GM21423 (cell line): ENCODE data around the gene HOMEZ.

ENCODE experiments used
- ATAC-seq: cut with Tn5 transposase; IDR thresholded peaks from one replicate; pipeline ENCODE4 v1.9.1; 2021; ENCODE audit warnings: mild to moderate bottlenecking, moderate library complexity; ENCODE audit not compliant: unreplicated experiment

Gene HOMEZ

GRCh38 chr14:23307687-23308644 lies 22.0 kb upstream of the HOMEZ start:
- ATAC-seq, result no peak

- ATAC-seq, result no peak
Measured at GRCh38 chr14:23307146-23307530, 21.2 kb upstream of the HOMEZ start.

GRCh38 chr14:23306412-23307145 lies 20.6 kb upstream of the HOMEZ start, which contains the start of gene BCL2L2:
BCL2L2 (plus strand) TSS chr14:23306833; CDS start chr14:23307768, 935 bp downstream.
- peak; percentile 21 for ATAC-seq

GRCh38 chr14:23302290-23303225 lies 16.6 kb upstream of the HOMEZ start, which contains the start of gene PPP1R3E:
PPP1R3E (minus strand) TSS chr14:23302859; CDS start chr14:23302576, 283 bp downstream.
- peak; percentile 29 for ATAC-seq

GRCh38 chr14:23301969-23302289 lies 16.0 kb upstream of the HOMEZ start:
- ATAC-seq, result peak; percentile 6

- peak; percentile 72 for ATAC-seq
Measured at GRCh38 chr14:23301288-23301968, 15.5 kb upstream of the HOMEZ start.

- no peak for ATAC-seq
Measured at GRCh38 chr14:23300687-23301223, 14.8 kb upstream of the HOMEZ start.

GRCh38 chr14:23299986-23300686 lies 14.2 kb upstream of the HOMEZ start:
- no peak for ATAC-seq

GRCh38 chr14:23299211-23299957 lies 13.5 kb upstream of the HOMEZ start:
- ATAC-seq, result no peak

GRCh38 chr14:23297611-23298277 lies 11.8 kb upstream of the HOMEZ start:
- no peak for ATAC-seq

GRCh38 chr14:23297096-23297495 lies 11.2 kb upstream of the HOMEZ start:
- no peak for ATAC-seq

GRCh38 chr14:23296012-23296777 lies 10.3 kb upstream of the HOMEZ start:
- no peak for ATAC-seq

- no peak for ATAC-seq
Measured at GRCh38 chr14:23294734-23295561, 9.0 kb upstream of the HOMEZ start.

- no peak for ATAC-seq
Measured at GRCh38 chr14:23286902-23287479, 1.1 kb upstream of the HOMEZ start.

- ATAC-seq, result peak; percentile 17
Measured at GRCh38 chr14:23285530-23286019, 357 bp downstream of the HOMEZ start.
